DND-41 (cell line): Measurements from ENCODE around the gene TAS2R60.

Source experiments
- CTCF ChIP-seq: IDR thresholded peaks from 2 replicates; pipeline ENCODE4 v1.5.1; 2012; ENCODE audit warnings: borderline replicate concordance, low read length, moderate library complexity, mild to moderate bottlenecking; ENCODE audit not compliant: poor library complexity, severe bottlenecking; ENCODE audit errors: extremely low read depth
- EZH2 ChIP-seq: IDR thresholded peaks from 3 replicates; pipeline ENCODE4 v1.6.1; 2012; ENCODE audit warnings: borderline replicate concordance, low read depth, mild to moderate bottlenecking, moderate library complexity, low read length, inconsistent platforms; ENCODE audit not compliant: severe bottlenecking

DNA sequence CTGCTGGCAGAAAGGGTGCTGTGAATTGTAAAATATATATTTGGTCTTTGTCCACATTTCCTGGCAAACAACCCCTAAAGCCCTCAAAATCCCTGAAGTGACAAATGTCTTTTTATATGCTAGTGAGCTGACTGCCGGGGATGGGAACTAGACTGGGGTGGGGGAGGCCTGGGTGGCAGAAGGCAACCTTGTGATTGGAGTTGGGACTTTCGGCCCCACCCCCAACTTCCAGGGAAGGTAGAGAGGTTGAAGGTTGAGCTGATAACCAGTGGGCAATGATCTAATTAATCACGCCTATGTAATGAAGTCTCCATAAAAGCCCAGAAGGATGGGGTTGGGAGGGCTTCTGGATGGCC, 37.3 kb upstream of the TAS2R60 start:
- no peak for TF ChIP-seq CTCF
- TF ChIP-seq EZH2, result no peak
